ENCODE measurements around the gene APAF1. TPM values are rescaled to one million over a fixed set of nuclear protein-coding genes. Genes with fewer than 3 reads are reported as not detected.

Gene APAF1
- total and polyA plus RNA-seq, 8 donors: 4.4 to 93.9 (median 18.5) TPM

DNA sequence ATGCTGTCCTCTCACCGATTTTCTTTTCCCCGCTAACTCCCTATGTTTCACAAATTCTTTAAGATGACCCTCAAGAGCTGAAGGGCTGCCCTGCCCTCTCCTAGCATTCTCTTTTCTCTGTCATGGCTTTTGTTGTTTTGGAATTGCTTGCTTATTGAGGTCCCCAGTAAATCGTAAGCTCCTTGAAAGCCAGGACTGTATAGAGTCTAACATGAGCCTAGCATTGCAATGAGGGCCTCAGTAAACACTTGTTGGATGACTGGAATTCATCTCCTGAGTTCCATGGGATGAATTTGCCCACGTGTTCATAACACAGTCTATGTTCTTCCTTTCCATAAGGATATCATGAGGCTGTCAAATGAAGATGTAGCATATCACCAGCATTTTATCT is 92.2 kb downstream of the APAF1 start:
- no peak for DNase-seq
- Histone ChIP-seq H3K27me3 (no peaks in the 10 kb centered on the region), H3K36me3 (peaks cover 0 to 40% (median 30%) of the 10 kb centered on the region in 4 donors), H3K27ac (no peak overlapping the region), H3K9me3 (no peaks in the 10 kb centered on the region), H3K4me1 (peaks cover 0 to 11% (median 3%) of the 10 kb centered on the region in 4 donors), H3K4me3 (no peak overlapping the region)
- TF ChIP-seq, protein P1, sequence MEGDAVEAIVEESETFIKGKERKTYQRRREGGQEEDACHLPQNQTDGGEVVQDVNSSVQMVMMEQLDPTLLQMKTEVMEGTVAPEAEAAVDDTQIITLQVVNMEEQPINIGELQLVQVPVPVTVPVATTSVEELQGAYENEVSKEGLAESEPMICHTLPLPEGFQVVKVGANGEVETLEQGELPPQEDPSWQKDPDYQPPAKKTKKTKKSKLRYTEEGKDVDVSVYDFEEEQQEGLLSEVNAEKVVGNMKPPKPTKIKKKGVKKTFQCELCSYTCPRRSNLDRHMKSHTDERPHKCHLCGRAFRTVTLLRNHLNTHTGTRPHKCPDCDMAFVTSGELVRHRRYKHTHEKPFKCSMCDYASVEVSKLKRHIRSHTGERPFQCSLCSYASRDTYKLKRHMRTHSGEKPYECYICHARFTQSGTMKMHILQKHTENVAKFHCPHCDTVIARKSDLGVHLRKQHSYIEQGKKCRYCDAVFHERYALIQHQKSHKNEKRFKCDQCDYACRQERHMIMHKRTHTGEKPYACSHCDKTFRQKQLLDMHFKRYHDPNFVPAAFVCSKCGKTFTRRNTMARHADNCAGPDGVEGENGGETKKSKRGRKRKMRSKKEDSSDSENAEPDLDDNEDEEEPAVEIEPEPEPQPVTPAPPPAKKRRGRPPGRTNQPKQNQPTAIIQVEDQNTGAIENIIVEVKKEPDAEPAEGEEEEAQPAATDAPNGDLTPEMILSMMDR (IDR thresholded peaks at IDR 0.05): no peak
- TF ChIP-seq POLR2A (IDR thresholded peaks at IDR 0.05): no peak
- no peak for TF ChIP-seq POLR2AphosphoS5 (IDR thresholded peaks at IDR 0.05)
- no peak for TF ChIP-seq EP300 (IDR thresholded peaks at IDR 0.05)
- intact Hi-C loops (cut with DNase I; ENCODE audit: low total_unique reads): no loop called here
- 54 to 66% (median 58%) methylated on average over 4 of the region's 4 CpGs for WGBS, 5 donors

DNA sequence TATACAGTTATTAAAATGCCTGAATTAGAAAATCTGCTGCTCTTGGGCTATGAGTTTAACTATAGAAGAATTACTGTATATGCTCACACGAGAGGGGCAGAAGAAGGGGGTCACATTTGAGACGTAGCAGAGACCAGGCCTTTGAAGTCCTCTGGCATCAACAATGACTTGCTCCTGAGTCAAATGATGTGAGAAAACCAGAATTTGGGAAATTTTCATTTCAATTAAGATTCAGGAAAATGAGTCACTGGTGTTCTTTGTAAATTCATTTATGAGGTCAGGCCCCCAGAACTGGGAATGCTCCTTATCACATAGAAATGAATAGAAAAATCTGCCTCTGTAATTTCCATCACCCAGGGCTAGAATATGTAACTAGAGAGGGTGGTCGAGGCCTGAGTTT is 92.9 kb downstream of the APAF1 start:
- WGBS, 5 donors: 70 to 88% (median 78%) methylated on average over 3 of the region's 3 CpGs
- Histone ChIP-seq H3K27me3 (peaks cover 0 to 3% (median 0%) of the 10 kb centered on the region in 3 donors), H3K9me3 (no peaks in the 10 kb centered on the region), H3K4me1 (peaks cover 0 to 11% (median 3%) of the 10 kb centered on the region in 4 donors), H3K4me3 (no peak overlapping the region), H3K36me3 (peaks cover 0 to 34% (median 24%) of the 10 kb centered on the region in 4 donors), H3K27ac (no peak overlapping the region)
- DNase-seq: no peak
- no peak for TF ChIP-seq POLR2A (IDR thresholded peaks at IDR 0.05)
- no peak for TF ChIP-seq EP300 (IDR thresholded peaks at IDR 0.05)
- no peak for TF ChIP-seq POLR2AphosphoS5 (IDR thresholded peaks at IDR 0.05)
- TF ChIP-seq, protein P1 (IDR thresholded peaks at IDR 0.05): no peak
- intact Hi-C loops (cut with DNase I; ENCODE audit: low total_unique reads): no loop called here

DNA sequence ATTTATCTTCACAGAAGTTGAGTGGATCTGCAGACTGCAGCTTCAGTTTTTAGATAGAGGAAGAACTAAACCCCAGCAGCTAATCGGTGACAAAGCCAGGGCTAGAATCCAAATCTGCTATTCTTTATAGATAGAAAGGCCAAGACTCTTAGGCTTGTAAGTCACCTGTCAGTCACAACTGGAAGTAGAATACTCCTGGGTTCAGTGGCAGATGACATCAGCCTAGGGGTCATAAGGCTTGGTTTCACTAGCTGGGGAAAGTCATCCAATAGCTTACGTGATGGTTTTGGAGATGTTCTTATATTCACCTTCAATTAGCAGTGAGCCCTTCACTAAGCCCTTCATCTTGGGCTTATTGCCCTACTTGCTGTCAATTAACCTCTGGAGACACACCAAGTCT is 93.4 kb downstream of the APAF1 start:
- Histone ChIP-seq H3K36me3 (peaks cover 0 to 29% (median 19%) of the 10 kb centered on the region in 4 donors), H3K27ac (no peak overlapping the region), H3K4me1 (peaks cover 0 to 11% (median 3%) of the 10 kb centered on the region in 4 donors), H3K9me3 (no peaks in the 10 kb centered on the region), H3K27me3 (peaks cover 0 to 3% (median 0%) of the 10 kb centered on the region in 3 donors), H3K4me3 (no peak overlapping the region)
- DNase-seq: no peak
- TF ChIP-seq, protein P1 (IDR thresholded peaks at IDR 0.05): no peak
- TF ChIP-seq POLR2AphosphoS5 (IDR thresholded peaks at IDR 0.05) (no peak), POLR2A (IDR thresholded peaks at IDR 0.05) (no peak), EP300 (IDR thresholded peaks at IDR 0.05) (no peak)
- intact Hi-C loops (cut with DNase I; ENCODE audit: low total_unique reads): no loop called here
- WGBS, 5 donors: 77 to 89% (median 81%) methylated on average over 2 of the region's 2 CpGs

DNA sequence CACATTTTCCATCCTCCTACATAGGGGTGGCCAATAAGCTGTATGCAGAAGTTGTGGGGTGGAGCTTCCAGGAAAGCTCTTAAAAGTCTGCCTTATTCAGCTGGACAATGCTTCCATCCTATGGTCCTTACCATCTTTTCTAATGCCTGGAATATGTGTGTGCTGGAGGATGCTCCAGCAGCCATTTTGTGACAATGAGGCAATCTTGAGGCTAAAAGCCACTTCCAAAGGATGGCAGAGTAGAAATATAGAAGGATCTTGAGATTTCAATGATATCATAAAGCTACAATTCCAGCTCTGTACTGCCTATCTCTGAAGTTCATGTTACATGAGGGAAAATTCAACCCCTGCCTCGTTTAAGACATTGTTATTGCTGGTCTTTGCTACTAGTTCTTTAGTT is 95.7 kb downstream of the APAF1 start:
- intact Hi-C loops (cut with DNase I; ENCODE audit: low total_unique reads): no loop called here
- no peak for DNase-seq
- no peak for TF ChIP-seq EP300 (IDR thresholded peaks at IDR 0.05)
- no peak for TF ChIP-seq POLR2AphosphoS5 (IDR thresholded peaks at IDR 0.05)
- TF ChIP-seq, protein P1 (IDR thresholded peaks at IDR 0.05): no peak
- no peak overlapping the region for H3K4me3 ChIP-seq
- no peak overlapping the region for H3K27ac ChIP-seq
- H3K27me3 ChIP-seq: peaks cover 0 to 8% (median 5%) of the 10 kb centered on the region in 3 donors
- H3K4me1 ChIP-seq: peaks cover 0 to 17% (median 8%) of the 10 kb centered on the region in 4 donors
- peaks cover 0 to 8% (median 5%) of the 10 kb centered on the region in 4 donors for H3K36me3 ChIP-seq
- no peaks in the 10 kb centered on the region for H3K9me3 ChIP-seq
- WGBS, 5 donors: 56 to 78% (median 71%) methylated on average over 1 of the region's 1 CpG
